Mesendoderm (in vitro differentiated cells): ENCODE results near the gene PHYHD1.

Experiments used
- DNase-seq: peaks from one replicate; pipeline ENCODE4 v3.0.0; 2013
- H2AK5ac ChIP-seq: 2 replicates; pipeline ENCODE4 v1.6.1; 2013; ENCODE audit warnings: low read length, inconsistent platforms
- H2BK120ac ChIP-seq: 2 replicates; pipeline ENCODE4 v1.6.1; 2013; ENCODE audit warnings: low read depth, mild to moderate bottlenecking, low read length, moderate library complexity, mixed read lengths
- H2BK15ac ChIP-seq: replicated peaks from 2 replicates; pipeline ENCODE4 v1.6.1; 2013; ENCODE audit warnings: low read depth, mild to moderate bottlenecking, moderate library complexity
- H2BK5ac ChIP-seq: 2 replicates; pipeline ENCODE4 v1.6.1; 2013; ENCODE audit warnings: low read length, inconsistent platforms
- H3K18ac ChIP-seq: 2 replicates; pipeline ENCODE4 v1.6.1; 2013; ENCODE audit warnings: mild to moderate bottlenecking, low read length, mixed read lengths
- H3K23ac ChIP-seq: one replicate; pipeline ENCODE4 v1.6.1; 2013; ENCODE audit warnings: low read length
- H3K27ac ChIP-seq: 2 replicates; pipeline ENCODE4 v1.5.1; 2013; ENCODE audit warnings: low read depth, mild to moderate bottlenecking, inconsistent platforms, low read length, moderate library complexity
- H3K27me3 ChIP-seq: 2 replicates; pipeline ENCODE4 v1.6.1; 2013; ENCODE audit warnings: low read length, control low read depth, mild to moderate bottlenecking, inconsistent platforms; ENCODE audit not compliant: insufficient read depth, poor library complexity
- H3K36me3 ChIP-seq: 2 replicates; pipeline ENCODE4 v1.6.1; 2013; ENCODE audit warnings: low read length, inconsistent platforms; ENCODE audit not compliant: control insufficient read depth, insufficient read depth
- H3K4ac ChIP-seq: one replicate; pipeline ENCODE4 v1.6.1; 2013; ENCODE audit warnings: low read depth, mild to moderate bottlenecking, low read length, moderate library complexity
- H3K4me1 ChIP-seq: 2 replicates; pipeline ENCODE4 v1.6.1; 2013; ENCODE audit warnings: low read depth, low read length, inconsistent platforms; ENCODE audit not compliant: control insufficient read depth
- H3K4me2 ChIP-seq: 2 replicates; pipeline ENCODE4 v1.6.1; 2013; ENCODE audit warnings: low read length
- H3K4me3 ChIP-seq: 2 replicates; pipeline ENCODE4 v1.5.1; 2013; ENCODE audit warnings: mild to moderate bottlenecking, low read length
- H3K56ac ChIP-seq: one replicate; pipeline ENCODE4 v1.6.1; 2013; ENCODE audit warnings: low read length
- H3K79me1 ChIP-seq: 2 replicates; pipeline ENCODE4 v1.6.1; 2013; ENCODE audit warnings: low read length, inconsistent platforms
- H3K79me2 ChIP-seq: 2 replicates; pipeline ENCODE4 v1.6.1; 2013; ENCODE audit warnings: mild to moderate bottlenecking, low read length; ENCODE audit not compliant: control insufficient read depth, insufficient read depth
- H3K9ac ChIP-seq: 2 replicates; pipeline ENCODE4 v1.6.1; 2013; ENCODE audit warnings: low read length, inconsistent platforms
- H4K5ac ChIP-seq: one replicate; pipeline ENCODE4 v1.6.1; 2013; ENCODE audit warnings: low read length
- H4K8ac ChIP-seq: one replicate; pipeline ENCODE4 v1.6.1; 2013; ENCODE audit warnings: low read depth, mild to moderate bottlenecking, control low read depth, low read length, moderate library complexity
- WGBS: extraction: QIAGEN DNeasy Blood & Tissue Kit; methylation state at CpG from one replicate; pipeline ENCODE4 v1.1.7; 2013; ENCODE audit warnings: low lambda C conversion rate, missing lambda C conversion rate; ENCODE audit not compliant: insufficient coverage; ENCODE audit errors: extremely low coverage; 5-methylcytosine and 5-hydroxymethylcytosine counted together

Gene PHYHD1

DNA sequence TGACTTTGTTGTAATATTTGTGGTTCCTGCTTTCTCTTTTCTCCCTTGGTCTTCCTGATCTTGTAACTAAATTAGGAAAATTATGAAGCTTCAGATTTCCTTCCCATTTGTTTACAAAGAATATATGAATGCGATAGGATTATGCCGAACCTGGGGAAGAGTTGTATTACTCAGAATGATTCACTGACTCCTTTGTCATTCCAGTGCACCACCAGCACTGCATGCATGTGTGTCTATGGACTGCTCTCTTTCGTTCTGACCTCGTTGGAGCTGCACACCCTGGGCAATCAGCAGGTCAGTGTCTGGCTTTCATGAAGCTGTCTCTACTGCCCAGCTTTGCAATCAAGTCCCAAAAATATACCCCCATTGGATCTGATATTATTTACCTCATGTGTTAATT, 52.2 kb downstream of the PHYHD1 start:
- no CpG with 5 or more reads among the region's 4 CpGs for WGBS
- Histone ChIP-seq H3K36me3 (peaks cover 14% of the 10 kb centered on the region), H4K5ac (no peak overlapping the region), H3K4me2 (no peak overlapping the region), H3K27ac (no peak overlapping the region), H3K9ac (no peak overlapping the region), H2BK5ac (no peak overlapping the region), H2BK15ac (no peak overlapping the region), H3K23ac (no peak overlapping the region), H3K79me2 (no peaks in the 10 kb centered on the region), H3K56ac (no peak overlapping the region), H3K79me1 (no peaks in the 10 kb centered on the region), H4K8ac (no peak overlapping the region), H3K18ac (no peak overlapping the region), H3K4me3 (no peak overlapping the region), H3K4ac (no peak overlapping the region), H2BK120ac (no peak overlapping the region), H3K27me3 (no peaks in the 10 kb centered on the region), H3K4me1 (no peaks in the 10 kb centered on the region), H2AK5ac (no peak overlapping the region)
- no peak for DNase-seq

- no peak overlapping the region for H2AK5ac ChIP-seq
- H3K23ac ChIP-seq: no peak overlapping the region
- no peaks in the 10 kb centered on the region for H3K4me1 ChIP-seq
- H3K4ac ChIP-seq: no peak overlapping the region
- no peak for DNase-seq
- no peak overlapping the region for H3K18ac ChIP-seq
- no CpG with 5 or more reads among the region's 3 CpGs for WGBS
- H2BK5ac ChIP-seq: no peak overlapping the region
- H3K9ac ChIP-seq: no peak overlapping the region
- H3K79me2 ChIP-seq: no peaks in the 10 kb centered on the region
- H3K79me1 ChIP-seq: no peaks in the 10 kb centered on the region
- no peak overlapping the region for H2BK120ac ChIP-seq
- no peak overlapping the region for H4K5ac ChIP-seq
- H3K4me2 ChIP-seq: no peak overlapping the region
- H3K4me3 ChIP-seq: no peak overlapping the region
- H4K8ac ChIP-seq: no peak overlapping the region
- no peak overlapping the region for H3K56ac ChIP-seq
- H2BK15ac ChIP-seq: no peak overlapping the region
- H3K27me3 ChIP-seq: no peaks in the 10 kb centered on the region
- H3K36me3 ChIP-seq: peaks cover 17% of the 10 kb centered on the region
- H3K27ac ChIP-seq: no peak overlapping the region
These were observed 58.3 kb downstream of the PHYHD1 start for GRCh38 chr9:128979111-128979510.

DNA sequence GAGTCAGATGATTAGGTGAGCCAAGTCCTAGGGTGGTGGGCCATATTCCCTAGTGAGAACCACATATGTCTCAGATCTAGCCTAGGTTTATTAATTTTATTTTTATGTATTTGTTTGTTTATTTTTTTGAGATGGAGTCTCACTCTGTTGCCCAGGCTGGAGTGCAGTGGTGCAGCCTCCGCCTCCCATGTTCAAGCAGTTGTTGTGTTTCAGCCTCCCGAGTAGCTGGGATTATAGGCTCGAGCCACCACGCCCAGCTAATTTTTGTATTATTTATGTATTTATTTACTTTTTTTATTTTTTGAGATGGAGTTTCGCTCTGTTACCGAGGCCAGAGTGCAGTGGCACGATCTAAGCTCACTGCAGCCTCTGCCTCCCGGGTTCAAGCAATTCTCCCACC, 62.8 kb downstream of the PHYHD1 start:
- H2AK5ac ChIP-seq: no peak overlapping the region

DNA sequence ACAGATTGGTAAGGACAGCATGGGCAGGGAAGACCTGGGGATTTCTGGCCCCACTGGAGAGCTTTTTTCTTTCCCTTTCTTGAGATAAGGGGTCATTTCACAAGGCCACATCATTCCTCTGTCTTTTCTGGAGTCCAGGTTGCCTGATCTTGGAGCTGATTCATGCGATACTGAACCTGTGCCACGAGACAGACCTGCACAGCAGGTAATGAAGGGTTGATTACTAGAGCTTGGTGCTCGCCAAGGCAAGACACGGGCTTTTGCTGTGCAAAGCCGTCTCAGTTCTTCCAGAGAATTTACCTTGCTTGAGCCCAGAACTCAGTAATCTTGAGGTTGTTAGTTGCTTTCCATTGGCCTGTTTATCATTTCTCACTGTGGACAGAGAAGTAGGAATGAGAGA, 65.9 kb downstream of the PHYHD1 start:
- Histone ChIP-seq H4K5ac (no peak overlapping the region), H2BK5ac (no peak overlapping the region), H3K79me2 (no peaks in the 10 kb centered on the region), H3K36me3 (peaks cover 16% of the 10 kb centered on the region), H2BK15ac (no peak overlapping the region), H2BK120ac (no peak overlapping the region), H3K56ac (no peak overlapping the region), H3K4me2 (no peak overlapping the region), H3K4me3 (no peak overlapping the region), H3K18ac (no peak overlapping the region), H3K27me3 (no peaks in the 10 kb centered on the region), H3K4ac (no peak overlapping the region), H2AK5ac (no peak overlapping the region), H3K23ac (no peak overlapping the region), H3K9ac (no peak overlapping the region), H3K4me1 (no peaks in the 10 kb centered on the region), H4K8ac (no peak overlapping the region), H3K79me1 (no peaks in the 10 kb centered on the region), H3K27ac (no peak overlapping the region)
- no peak for DNase-seq
- WGBS: no CpG with 5 or more reads among the region's 5 CpGs

More for the DNA sequence above, 62.8 kb downstream of the PHYHD1 start:
- Histone ChIP-seq H4K5ac (no peak overlapping the region), H3K4ac (no peak overlapping the region), H3K23ac (no peak overlapping the region), H2BK120ac (no peak overlapping the region), H3K36me3 (peaks cover 22% of the 10 kb centered on the region), H3K79me2 (no peaks in the 10 kb centered on the region), H2BK5ac (no peak overlapping the region), H2BK15ac (no peak overlapping the region), H3K79me1 (no peaks in the 10 kb centered on the region), H3K4me1 (no peaks in the 10 kb centered on the region), H3K18ac (no peak overlapping the region), H4K8ac (no peak overlapping the region), H3K4me2 (no peak overlapping the region), H3K27ac (no peak overlapping the region), H3K4me3 (no peak overlapping the region), H3K27me3 (no peaks in the 10 kb centered on the region), H3K9ac (no peak overlapping the region), H3K56ac (no peak overlapping the region)
- DNase-seq: no peak
- whole genome bisulfite sequencing: no CpG with 5 or more reads among the region's 8 CpGs

- Histone ChIP-seq H3K18ac (no peak overlapping the region), H3K4me1 (no peaks in the 10 kb centered on the region), H3K9ac (no peak overlapping the region), H3K36me3 (peaks cover 14% of the 10 kb centered on the region), H3K79me2 (no peaks in the 10 kb centered on the region), H3K4me2 (no peak overlapping the region), H3K4ac (no peak overlapping the region), H3K4me3 (no peak overlapping the region), H2AK5ac (no peak overlapping the region), H4K8ac (no peak overlapping the region), H2BK15ac (no peak overlapping the region), H2BK5ac (no peak overlapping the region), H2BK120ac (no peak overlapping the region), H4K5ac (no peak overlapping the region), H3K27me3 (no peaks in the 10 kb centered on the region), H3K27ac (no peak overlapping the region), H3K79me1 (no peaks in the 10 kb centered on the region), H3K23ac (no peak overlapping the region), H3K56ac (no peak overlapping the region)
- no CpG with 5 or more reads among the region's 5 CpGs for WGBS
- no peak for DNase-seq
These were observed 67.0 kb downstream of the PHYHD1 start for GRCh38 chr9:128987805-128988204.
